ENCODE measurements around the gene KBTBD12.

KBTBD12 gene

DNA sequence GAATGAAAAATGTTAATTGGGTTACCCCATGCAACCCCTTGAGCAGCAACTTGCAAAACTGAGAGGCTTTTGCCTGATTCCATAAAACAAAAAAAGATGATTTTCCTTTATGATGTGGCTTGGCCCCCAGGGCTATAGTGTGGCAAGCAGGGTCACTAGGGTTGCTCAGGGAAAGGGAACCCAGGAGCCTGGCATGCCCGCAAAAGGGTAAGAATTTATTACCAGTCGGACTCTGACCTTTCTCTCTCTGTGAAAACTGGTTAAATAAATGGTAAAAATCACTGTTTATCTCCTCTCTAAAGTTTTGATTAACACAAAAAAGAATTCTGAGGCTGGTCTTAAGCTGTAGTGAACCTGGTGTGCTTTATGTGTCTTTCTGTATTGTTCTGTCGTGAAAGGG, 99.5 kb downstream of the KBTBD12 start:
- Histone ChIP-seq H3K9ac (ENCODE audit: low read length in 2 of 2) (no peak overlapping the region), H3K4me3 (ENCODE audit: low read length in 2 of 2) (no peak overlapping the region), H3K4me1 (ENCODE audit: control insufficient read depth, insufficient read depth, low read length) (no peaks in the 10 kb centered on the region), H3K27me3 (ENCODE audit: control insufficient read depth in 1 of 2, insufficient read depth in 2 of 2, low read length in 2 of 2) (peaks cover 3 to 9% of the 10 kb centered on the region in 2 donors), H3K27ac (ENCODE audit: low read length) (no peak overlapping the region), H3K9me3 (ENCODE audit: control insufficient read depth in 2 of 2, low read length in 2 of 2) (no peaks in the 10 kb centered on the region), H3K36me3 (ENCODE audit: control insufficient read depth in 2 of 2, insufficient read depth in 2 of 2, low read length in 2 of 2) (no peaks in the 10 kb centered on the region)

GRCh38 chr3:128016502-128016901, 101.5 kb downstream of the KBTBD12 start:
- Histone ChIP-seq H3K27ac (ENCODE audit: low read length) (no peak overlapping the region), H3K9me3 (ENCODE audit: control insufficient read depth in 2 of 2, low read length in 2 of 2) (no peaks in the 10 kb centered on the region), H3K27me3 (ENCODE audit: control insufficient read depth in 1 of 2, insufficient read depth in 2 of 2, low read length in 2 of 2) (peaks cover under 1 to 7% of the 10 kb centered on the region in 2 donors), H3K4me3 (ENCODE audit: low read length in 2 of 2) (no peak overlapping the region), H3K36me3 (ENCODE audit: control insufficient read depth in 2 of 2, insufficient read depth in 2 of 2, low read length in 2 of 2) (no peaks in the 10 kb centered on the region), H3K4me1 (ENCODE audit: control insufficient read depth, insufficient read depth, low read length) (no peaks in the 10 kb centered on the region), H3K9ac (ENCODE audit: low read length in 2 of 2) (no peak overlapping the region)

- no peaks in the 10 kb centered on the region for H3K36me3 ChIP-seq (ENCODE audit: control insufficient read depth in 2 of 2, insufficient read depth in 2 of 2, low read length in 2 of 2)
- no peak overlapping the region for H3K27ac ChIP-seq (ENCODE audit: low read length)
- peaks cover 3% of the 10 kb centered on the region for H3K4me1 ChIP-seq (ENCODE audit: control insufficient read depth, insufficient read depth, low read length)
- no peak overlapping the region for H3K4me3 ChIP-seq (ENCODE audit: low read length in 2 of 2)
- H3K9ac ChIP-seq (ENCODE audit: low read length in 2 of 2), result no peak overlapping the region
- H3K9me3 ChIP-seq (ENCODE audit: control insufficient read depth in 2 of 2, low read length in 2 of 2), result no peaks in the 10 kb centered on the region
- H3K27me3 ChIP-seq (ENCODE audit: control insufficient read depth in 1 of 2, insufficient read depth in 2 of 2, low read length in 2 of 2), result no peaks in the 10 kb centered on the region
These were observed 106.8 kb downstream of the KBTBD12 start for GRCh38 chr3:128021768-128022372.

DNA sequence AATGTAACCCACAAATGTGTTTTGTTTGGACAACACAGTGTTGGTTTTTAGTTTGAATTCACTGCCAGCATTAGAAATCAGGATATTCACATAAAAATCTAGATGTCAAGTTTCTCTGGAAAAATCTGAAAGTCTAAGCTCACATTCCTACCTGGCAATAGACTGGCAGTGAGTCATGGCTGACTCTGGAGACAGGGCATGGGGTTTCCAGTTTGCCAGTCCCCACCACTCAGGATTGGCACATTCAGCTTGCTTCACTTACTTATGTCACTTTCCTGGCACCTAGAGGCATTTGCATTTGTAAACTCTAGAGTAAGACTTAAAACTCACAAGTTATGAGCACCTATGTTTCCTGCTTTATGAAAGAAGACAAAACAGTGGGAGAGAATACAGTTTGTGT, 118.1 kb downstream of the KBTBD12 start:
- no peaks in the 10 kb centered on the region for H3K9me3 ChIP-seq (ENCODE audit: control insufficient read depth in 2 of 2, low read length in 2 of 2)
- no peaks in the 10 kb centered on the region for H3K27me3 ChIP-seq (ENCODE audit: control insufficient read depth in 1 of 2, insufficient read depth in 2 of 2, low read length in 2 of 2)
- H3K4me1 ChIP-seq (ENCODE audit: control insufficient read depth, insufficient read depth, low read length), result no peaks in the 10 kb centered on the region
- no peaks in the 10 kb centered on the region for H3K36me3 ChIP-seq (ENCODE audit: control insufficient read depth in 2 of 2, insufficient read depth in 2 of 2, low read length in 2 of 2)
- no peak overlapping the region for H3K4me3 ChIP-seq (ENCODE audit: low read length in 2 of 2)
- no peak overlapping the region for H3K27ac ChIP-seq (ENCODE audit: low read length)
- no peak overlapping the region for H3K9ac ChIP-seq (ENCODE audit: low read length in 2 of 2)

- Histone ChIP-seq H3K36me3 (ENCODE audit: control insufficient read depth in 2 of 2, insufficient read depth in 2 of 2, low read length in 2 of 2) (no peaks in the 10 kb centered on the region), H3K4me1 (ENCODE audit: control insufficient read depth, insufficient read depth, low read length) (no peaks in the 10 kb centered on the region), H3K27me3 (ENCODE audit: control insufficient read depth in 1 of 2, insufficient read depth in 2 of 2, low read length in 2 of 2) (no peaks in the 10 kb centered on the region), H3K9ac (ENCODE audit: low read length in 2 of 2) (no peak overlapping the region), H3K9me3 (ENCODE audit: control insufficient read depth in 2 of 2, low read length in 2 of 2) (no peaks in the 10 kb centered on the region), H3K4me3 (ENCODE audit: low read length in 2 of 2) (no peak overlapping the region), H3K27ac (ENCODE audit: low read length) (no peak overlapping the region)
These were observed 121.1 kb downstream of the KBTBD12 start for GRCh38 chr3:128036119-128036518.

Data from stomach smooth muscle (tissue), 2 donors.